HG03064 (cell line): ENCODE data around the gene CNTN1.

Experiments
- ATAC-seq: cut with Tn5 transposase; IDR thresholded peaks from one replicate; pipeline ENCODE4 v1.9.1; 2021; ENCODE audit warnings: low read depth; ENCODE audit not compliant: unreplicated experiment

The CNTN1 gene

GRCh38 chr12:40953076-40953475 lies 260.8 kb downstream of the CNTN1 start:
- ATAC-seq: no peak

- ATAC-seq: no peak
Measured at GRCh38 chr12:40957417-40957816, 265.2 kb downstream of the CNTN1 start.

- ATAC-seq: no peak
Measured at GRCh38 chr12:40959041-40959440, 266.8 kb downstream of the CNTN1 start.

- no peak for ATAC-seq
Measured at GRCh38 chr12:40963751-40964150, 271.5 kb downstream of the CNTN1 start.

- no peak for ATAC-seq
Measured at GRCh38 chr12:40969796-40970195, 277.6 kb downstream of the CNTN1 start.

- no peak for ATAC-seq
Measured at GRCh38 chr12:40970320-40970907, 278.2 kb downstream of the CNTN1 start.

GRCh38 chr12:40971911-40972310 lies 279.7 kb downstream of the CNTN1 start:
- ATAC-seq: no peak

- no peak for ATAC-seq
Measured at GRCh38 chr12:40976546-40976945, 284.3 kb downstream of the CNTN1 start.

- ATAC-seq: no peak
Measured at GRCh38 chr12:40980427-40980961, 288.3 kb downstream of the CNTN1 start.

- no peak for ATAC-seq
Measured at GRCh38 chr12:40986001-40986400, 293.8 kb downstream of the CNTN1 start.

GRCh38 chr12:40988355-40988754 lies 296.1 kb downstream of the CNTN1 start:
- ATAC-seq: no peak

GRCh38 chr12:40988824-40989223 lies 296.6 kb downstream of the CNTN1 start:
- no peak for ATAC-seq

GRCh38 chr12:40989785-40990184 lies 297.5 kb downstream of the CNTN1 start:
- ATAC-seq: no peak

- ATAC-seq: no peak
Measured at GRCh38 chr12:40992158-40992557, 299.9 kb downstream of the CNTN1 start.

- ATAC-seq: no peak
Measured at GRCh38 chr12:40992674-40993073, 300.4 kb downstream of the CNTN1 start.

GRCh38 chr12:40993158-40993557 lies 300.9 kb downstream of the CNTN1 start:
- ATAC-seq: no peak

- no peak for ATAC-seq
Measured at GRCh38 chr12:40996091-40996490, 303.9 kb downstream of the CNTN1 start.

- ATAC-seq: no peak
Measured at GRCh38 chr12:40999210-40999609, 307.0 kb downstream of the CNTN1 start.

- ATAC-seq: no peak
Measured at GRCh38 chr12:41008472-41008871, 316.2 kb downstream of the CNTN1 start.

- ATAC-seq: no peak
Measured at GRCh38 chr12:41011939-41012338, 319.7 kb downstream of the CNTN1 start.

- ATAC-seq: no peak
Measured at GRCh38 chr12:41013881-41014642, 321.8 kb downstream of the CNTN1 start.

GRCh38 chr12:41014643-41015020 lies 322.4 kb downstream of the CNTN1 start:
- ATAC-seq: no peak
